Ammon's horn (tissue), 1 donor: Measurements from ENCODE around the gene POU4F1.

Source experiments
- DNase-seq: peaks from one replicate; pipeline ENCODE4 v3.0.0-alpha.2; 2016; ENCODE audit warnings: low spot score

POU4F1 gene

GRCh38 chr13:78592584-78592983 lies 10.8 kb downstream of the POU4F1 start:
- DNase-seq = no peak

DNA sequence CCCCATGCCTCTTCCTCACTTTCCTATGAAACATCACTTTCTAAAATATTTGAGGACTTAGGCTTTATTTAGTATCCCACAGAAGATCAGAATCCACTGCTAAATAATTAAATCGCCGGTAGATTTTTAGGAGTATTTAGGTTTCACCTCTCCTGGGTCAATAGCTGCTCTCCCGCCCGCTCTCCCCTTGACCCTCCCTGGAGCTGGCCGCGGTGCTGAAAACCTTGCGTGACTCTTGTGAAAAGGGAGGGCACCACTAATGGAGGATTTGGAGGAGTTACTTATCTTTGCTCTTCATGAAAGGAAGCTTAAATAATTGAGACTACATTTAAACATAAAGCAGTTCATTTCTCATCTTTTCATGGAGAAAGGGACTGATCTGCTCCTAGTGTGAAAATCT lies 14.1 kb downstream of the POU4F1 start:
- DNase-seq = no peak

DNA sequence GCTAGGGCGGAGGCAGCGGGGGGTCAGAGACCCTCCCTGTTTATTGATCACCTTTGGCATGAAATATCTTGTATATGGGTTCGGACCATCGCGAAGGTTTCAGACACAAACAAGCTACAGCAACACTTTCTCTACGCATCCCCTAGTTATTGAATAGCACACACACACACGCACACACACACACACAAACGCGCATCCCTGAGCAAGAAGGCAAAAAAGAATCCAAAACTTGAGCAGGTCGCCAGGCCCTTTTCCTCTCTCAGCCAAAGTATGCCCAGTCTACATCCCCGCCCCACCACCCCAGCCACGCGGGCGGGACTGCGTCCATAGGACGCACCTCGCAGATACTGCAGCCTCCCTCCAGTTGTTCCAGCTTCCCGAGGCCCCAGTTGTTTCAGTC lies 16.0 kb downstream of the POU4F1 start:
- no peak for DNase-seq

GRCh38 chr13:78586706-78587105 lies 16.6 kb downstream of the POU4F1 start:
- DNase-seq = no peak

GRCh38 chr13:78576261-78576660 lies 27.1 kb downstream of the POU4F1 start:
- DNase-seq = no peak

DNA sequence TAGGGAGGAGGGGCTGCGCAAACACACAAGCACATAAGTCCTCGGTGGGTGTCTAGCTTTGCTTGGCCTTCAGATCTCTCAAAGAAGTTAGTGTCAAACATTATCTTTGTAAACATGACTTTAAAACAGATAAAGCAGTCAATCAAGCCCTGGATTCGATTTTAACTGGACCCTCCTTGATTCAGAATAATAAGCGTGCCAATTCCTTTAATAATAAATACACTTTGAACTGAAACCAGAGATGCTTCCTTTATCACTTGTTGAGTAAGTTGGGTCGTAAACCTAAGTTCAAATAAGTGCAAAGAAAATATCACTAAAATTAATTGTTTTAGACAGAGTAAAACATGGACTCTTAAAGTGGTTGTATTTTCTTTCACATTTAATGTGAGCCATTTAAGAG lies 30.9 kb downstream of the POU4F1 start:
- DNase-seq = no peak

DNA sequence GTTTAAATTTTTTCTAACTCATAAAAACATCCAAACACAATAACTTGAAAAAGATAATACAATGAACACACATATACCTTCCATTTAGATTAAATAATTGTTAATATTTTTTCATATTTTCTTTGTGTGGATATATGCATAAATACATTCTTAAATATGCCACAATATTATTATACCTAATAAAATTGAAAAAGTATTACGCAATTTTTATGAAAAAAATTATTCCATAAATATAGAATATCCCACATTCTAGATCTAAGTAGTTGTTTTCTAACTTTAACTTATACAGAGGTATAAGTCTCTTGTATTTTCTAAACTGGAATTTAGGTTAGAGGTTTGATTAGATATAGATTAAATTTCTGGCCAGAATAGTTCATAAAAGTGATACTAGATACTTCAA lies 34.3 kb downstream of the POU4F1 start:
- no peak for DNase-seq

DNA sequence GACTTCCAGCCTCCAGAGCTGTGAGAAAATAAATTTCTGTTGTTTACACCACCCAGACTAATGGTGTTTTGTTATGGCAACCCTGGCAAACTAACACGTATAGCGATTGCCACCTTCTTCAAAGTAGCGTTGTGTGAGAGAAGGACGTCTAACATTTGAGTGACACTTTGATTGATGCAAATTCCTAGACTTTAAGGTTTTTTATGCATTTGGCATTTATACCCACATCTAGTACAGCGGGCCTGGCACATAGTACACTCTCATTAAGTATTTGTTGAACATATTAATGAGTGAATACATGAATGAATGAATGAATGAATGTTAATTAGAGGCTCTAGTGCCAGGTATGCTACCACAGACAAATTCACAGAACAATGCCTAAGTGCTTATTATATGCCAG lies 36.7 kb downstream of the POU4F1 start:
- DNase-seq = no peak

DNA sequence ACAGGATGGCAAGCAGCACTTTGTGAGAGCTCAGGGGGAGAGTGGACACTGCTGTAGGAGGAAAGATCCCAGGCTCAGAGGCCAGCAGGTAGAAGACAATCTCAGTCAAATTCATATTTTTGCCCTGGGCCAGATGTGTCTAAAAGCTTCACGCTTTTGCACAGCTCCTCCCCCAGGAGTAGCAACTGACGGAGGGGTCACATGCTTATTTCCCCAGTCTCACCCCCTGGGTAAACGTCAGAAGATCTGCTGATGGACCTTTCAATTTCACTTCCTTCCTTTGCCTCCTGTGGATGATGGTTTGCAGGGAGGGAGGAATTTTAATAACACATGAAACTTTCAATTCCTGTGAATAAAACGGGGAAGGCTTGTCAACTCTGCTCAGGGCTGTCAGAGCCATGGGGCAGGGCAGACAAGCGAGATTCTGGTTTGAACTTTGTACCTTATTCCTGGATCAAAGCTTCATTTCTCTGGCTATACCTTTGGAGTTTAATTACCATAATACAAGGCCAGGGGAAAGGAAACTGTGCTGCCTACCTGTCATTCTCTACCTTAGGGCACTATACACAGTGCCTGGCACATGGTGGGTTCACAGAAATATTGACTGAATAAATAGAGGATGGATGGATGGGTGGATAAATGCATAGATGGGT lies 41.0 kb downstream of the POU4F1 start:
- DNase-seq = no peak
